HepG2 (cell line): ENCODE measurements around the gene RBBP8NL.

Experiments
- EEA1 ChIP-seq: sonication (generic); formaldehyde crosslinking; IDR thresholded peaks from 2 replicates; pipeline ENCODE4 v1.5.1; 2020; ENCODE audit warnings: mild to moderate bottlenecking, missing genetic modification reagents, borderline replicate concordance
- EZH2 ChIP-seq: conservative IDR thresholded peaks from 2 replicates; pipeline ENCODE4 v1.6.1; 2012; ENCODE audit warnings: mild to moderate bottlenecking, low read depth, low read length, moderate library complexity
- FOXA1 ChIP-seq, 2 experiments: fragments of 450-650 bp in 1 of 2; sonication (generic) in 1 of 2; formaldehyde crosslinking in 1 of 2; IDR thresholded peaks; 2 replicates each; pipeline versions ENCODE4 v1.4.0 to v1.6.1; 2016 to 2020; ENCODE audit warnings: missing genetic modification reagents in 1 of 2
- MYC ChIP-seq: sonication (generic); formaldehyde crosslinking; IDR thresholded peaks from 2 replicates; pipeline ENCODE4 v1.9.0; 2021; ENCODE audit warnings: missing genetic modification reagents, borderline replicate concordance
- NR2F1 ChIP-seq, 2 experiments: fragments of 450-650 bp in 1 of 2; formaldehyde crosslinking in 1 of 2; IDR thresholded peaks; 2 replicates each; pipeline versions ENCODE4 v1.5.0 to v1.6.1; 2016 to 2020; ENCODE audit warnings: mild to moderate bottlenecking in 1 of 2, missing compliant biosample characterization in 1 of 2, missing genetic modification reagents in 1 of 2, moderate library complexity in 1 of 2
- PHF20 ChIP-seq: sonication (generic); formaldehyde crosslinking; IDR thresholded peaks from 2 replicates; pipeline ENCODE4 v1.5.0; 2020; ENCODE audit warnings: mild to moderate bottlenecking, missing genetic modification reagents
- SP1 ChIP-seq, 2 experiments: fragments of 450-650 bp in 1 of 2; sonication (generic) in 1 of 2; formaldehyde crosslinking in 1 of 2; IDR thresholded peaks; 2 replicates each; pipeline versions ENCODE4 v1.4.0 to v1.6.1; 2016 to 2020; ENCODE audit warnings: missing genetic modification reagents in 1 of 2
- SP2 ChIP-seq: sonication (generic); formaldehyde crosslinking; IDR thresholded peaks from 2 replicates; pipeline ENCODE4 v1.5.1; 2020; ENCODE audit warnings: mild to moderate bottlenecking, missing genetic modification reagents
- TF ChIP-seq, protein P1 (sequence below): sonication (generic); formaldehyde crosslinking; IDR thresholded peaks from 2 replicates; pipeline ENCODE4 v1.4.0; 2020; ENCODE audit warnings: missing genetic modification reagents, mild to moderate bottlenecking, borderline replicate concordance
- TF ChIP-seq, protein P2 (sequence below): sonication (generic); formaldehyde crosslinking; conservative IDR thresholded peaks from 2 replicates; pipeline ENCODE4 v1.8.1; 2023; ENCODE audit warnings: missing genetic modification reagents

- TF ChIP-seq SP2 (no peak), FOXA1 (IDR thresholded peaks at IDR 0.05) (no peak), FOXA1 (CRISPR knock-in tag; IDR thresholded peaks at IDR 0.05) (no peak), SP1 (IDR thresholded peaks at IDR 0.05) (no peak), SP1 (CRISPR knock-in tag; IDR thresholded peaks at IDR 0.05) (no peak), MYC (no peak), NR2F1 (CRISPR knock-in tag; IDR thresholded peaks at IDR 0.05) (no peak), EEA1 (no peak), PHF20 (no peak), EZH2 (no peak)
- TF ChIP-seq, protein P1, sequence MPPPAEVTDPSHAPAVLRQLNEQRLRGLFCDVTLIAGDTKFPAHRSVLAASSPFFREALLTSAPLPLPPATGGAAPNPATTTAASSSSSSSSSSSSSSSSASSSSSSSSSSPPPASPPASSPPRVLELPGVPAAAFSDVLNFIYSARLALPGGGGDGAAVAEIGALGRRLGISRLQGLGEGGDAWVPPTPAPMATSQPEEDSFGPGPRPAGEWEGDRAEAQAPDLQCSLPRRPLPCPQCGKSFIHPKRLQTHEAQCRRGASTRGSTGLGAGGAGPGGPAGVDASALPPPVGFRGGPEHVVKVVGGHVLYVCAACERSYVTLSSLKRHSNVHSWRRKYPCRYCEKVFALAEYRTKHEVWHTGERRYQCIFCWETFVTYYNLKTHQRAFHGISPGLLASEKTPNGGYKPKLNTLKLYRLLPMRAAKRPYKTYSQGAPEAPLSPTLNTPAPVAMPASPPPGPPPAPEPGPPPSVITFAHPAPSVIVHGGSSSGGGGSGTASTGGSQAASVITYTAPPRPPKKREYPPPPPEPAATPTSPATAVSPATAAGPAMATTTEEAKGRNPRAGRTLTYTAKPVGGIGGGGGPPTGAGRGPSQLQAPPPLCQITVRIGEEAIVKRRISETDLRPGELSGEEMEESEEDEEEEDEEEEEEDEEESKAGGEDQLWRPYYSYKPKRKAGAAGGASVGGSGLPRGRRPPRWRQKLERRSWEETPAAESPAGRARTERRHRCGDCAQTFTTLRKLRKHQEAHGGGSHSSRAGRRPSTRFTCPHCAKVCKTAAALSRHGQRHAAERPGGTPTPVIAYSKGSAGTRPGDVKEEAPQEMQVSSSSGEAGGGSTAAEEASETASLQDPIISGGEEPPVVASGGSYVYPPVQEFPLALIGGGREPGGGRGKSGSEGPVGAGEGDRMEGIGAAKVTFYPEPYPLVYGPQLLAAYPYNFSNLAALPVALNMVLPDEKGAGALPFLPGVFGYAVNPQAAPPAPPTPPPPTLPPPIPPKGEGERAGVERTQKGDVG (CRISPR knock-in tag), result no peak
- TF ChIP-seq, protein P2, sequence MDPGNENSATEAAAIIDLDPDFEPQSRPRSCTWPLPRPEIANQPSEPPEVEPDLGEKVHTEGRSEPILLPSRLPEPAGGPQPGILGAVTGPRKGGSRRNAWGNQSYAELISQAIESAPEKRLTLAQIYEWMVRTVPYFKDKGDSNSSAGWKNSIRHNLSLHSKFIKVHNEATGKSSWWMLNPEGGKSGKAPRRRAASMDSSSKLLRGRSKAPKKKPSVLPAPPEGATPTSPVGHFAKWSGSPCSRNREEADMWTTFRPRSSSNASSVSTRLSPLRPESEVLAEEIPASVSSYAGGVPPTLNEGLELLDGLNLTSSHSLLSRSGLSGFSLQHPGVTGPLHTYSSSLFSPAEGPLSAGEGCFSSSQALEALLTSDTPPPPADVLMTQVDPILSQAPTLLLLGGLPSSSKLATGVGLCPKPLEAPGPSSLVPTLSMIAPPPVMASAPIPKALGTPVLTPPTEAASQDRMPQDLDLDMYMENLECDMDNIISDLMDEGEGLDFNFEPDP, result no peak
These were observed 66.2 kb downstream of the RBBP8NL start for GRCh38 chr20:62360854-62361798.
